HUES48 (cell line): ENCODE data around the gene SMOC2.
"Not testable (repeated sequence)": the region's sequence is repeated elsewhere in the genome, so short reads cannot be mapped to it uniquely, and the experiment has no call there.

ENCODE experiments used
- H3K27ac ChIP-seq: one replicate; pipeline ENCODE4 v1.7.0; 2013; ENCODE audit warnings: low read depth, low read length, inconsistent platforms
- H3K27me3 ChIP-seq: 2 replicates; pipeline ENCODE4 v1.6.1; 2013; ENCODE audit warnings: mild to moderate bottlenecking, low read length; ENCODE audit not compliant: control insufficient read depth, insufficient read depth
- H3K36me3 ChIP-seq: 2 replicates; pipeline ENCODE4 v1.6.1; 2013; ENCODE audit warnings: low read length; ENCODE audit not compliant: control insufficient read depth, insufficient read depth
- H3K4me1 ChIP-seq: 2 replicates; pipeline ENCODE4 v1.6.1; 2013; ENCODE audit warnings: mild to moderate bottlenecking, low read length; ENCODE audit not compliant: control insufficient read depth, insufficient read depth
- H3K4me3 ChIP-seq: 2 replicates; pipeline ENCODE4 v1.5.1; 2013; ENCODE audit warnings: mild to moderate bottlenecking, low read depth, low read length
- H3K9ac ChIP-seq: 2 replicates; pipeline ENCODE4 v1.6.1; 2013; ENCODE audit warnings: mild to moderate bottlenecking, low read depth, low read length, moderate library complexity
- H3K9me3 ChIP-seq: 2 replicates; pipeline ENCODE4 v1.6.1; 2013; ENCODE audit warnings: low read length; ENCODE audit not compliant: control insufficient read depth, insufficient read depth

Gene SMOC2

DNA sequence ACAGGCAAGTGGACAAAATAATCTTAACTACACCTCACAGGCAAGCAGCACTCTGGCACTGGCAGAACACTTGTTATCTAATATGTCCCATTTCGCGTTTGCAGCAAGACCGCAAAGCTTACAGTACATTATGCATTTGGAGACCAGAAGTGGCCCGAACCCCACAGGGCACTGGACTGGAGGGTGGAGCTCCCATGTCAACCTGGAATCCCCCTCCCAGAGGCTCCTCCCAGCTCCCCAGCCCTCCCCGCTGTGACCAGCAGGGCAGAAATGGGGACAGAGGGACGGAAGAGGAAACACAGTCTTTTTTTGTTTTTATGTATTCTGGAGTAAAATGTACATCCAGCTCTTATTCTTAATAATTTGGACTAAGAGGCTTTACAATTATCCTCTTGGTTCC is 263.7 kb downstream of the SMOC2 start:
- no peaks in the 10 kb centered on the region for H3K27me3 ChIP-seq
- no peaks in the 10 kb centered on the region for H3K36me3 ChIP-seq
- H3K4me3 ChIP-seq, result no peak overlapping the region
- no peaks in the 10 kb centered on the region for H3K4me1 ChIP-seq
- no peak overlapping the region for H3K27ac ChIP-seq
- no peak overlapping the region for H3K9ac ChIP-seq
- no peaks in the 10 kb centered on the region for H3K9me3 ChIP-seq

DNA sequence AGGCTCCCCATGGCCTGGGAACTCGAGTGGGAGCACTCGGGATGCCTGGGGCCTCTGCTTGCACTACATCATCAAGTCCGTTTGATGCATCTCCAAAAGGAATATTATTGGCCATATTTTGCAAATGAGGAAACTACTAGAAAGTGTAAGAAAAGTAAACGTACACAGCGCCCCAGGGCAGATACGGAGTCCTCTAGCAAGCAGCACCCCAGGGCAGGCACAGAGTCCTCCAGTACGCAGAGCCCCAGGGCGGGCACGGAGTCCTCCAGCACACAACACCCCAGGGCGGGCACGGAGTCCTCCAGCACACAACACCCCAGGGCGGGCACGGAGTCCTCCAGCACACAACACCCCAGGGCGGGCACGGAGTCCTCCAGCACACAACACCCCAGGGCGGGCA is 264.3 kb downstream of the SMOC2 start:
- not testable (repeated sequence) for H3K9me3 ChIP-seq, H3K27ac ChIP-seq, H3K27me3 ChIP-seq, H3K4me3 ChIP-seq, H3K4me1 ChIP-seq, H3K36me3 ChIP-seq, H3K9ac ChIP-seq

DNA sequence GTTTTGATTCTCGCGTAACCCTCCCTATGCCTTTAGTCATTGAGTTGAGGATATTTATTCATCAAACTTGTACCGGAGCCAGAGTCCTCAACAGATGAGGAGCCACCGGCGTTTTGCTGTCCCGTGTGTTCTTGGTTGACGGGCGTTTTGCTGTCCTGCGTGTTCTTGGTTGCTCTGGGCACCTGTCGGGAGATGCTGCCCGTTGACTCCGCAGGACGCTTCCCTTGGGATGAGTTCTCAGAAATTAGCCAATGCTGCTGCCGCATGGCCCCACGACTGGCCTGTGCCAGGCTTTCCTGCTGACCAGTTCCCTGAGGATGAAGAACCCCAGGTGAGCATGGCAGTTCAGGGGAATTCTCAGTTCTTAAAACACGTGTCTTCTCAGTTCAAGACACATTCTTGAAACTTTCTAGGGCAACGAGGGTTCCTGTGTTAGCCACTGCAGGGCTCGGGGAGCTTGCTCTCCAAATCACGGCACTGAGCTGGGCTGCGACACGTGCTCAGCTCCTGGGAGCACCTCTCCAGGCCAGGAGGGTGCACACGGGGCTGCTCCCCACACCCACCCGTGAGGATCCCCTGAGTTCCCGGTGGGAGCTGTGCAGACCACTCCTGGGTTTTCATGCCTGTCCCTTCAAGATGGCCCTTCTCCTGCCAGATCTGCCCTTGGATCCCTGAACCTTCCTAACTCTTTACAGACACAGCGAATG is 265.6 kb downstream of the SMOC2 start:
- Histone ChIP-seq H3K9ac (no peak overlapping the region), H3K4me3 (no peak overlapping the region), H3K4me1 (no peaks in the 10 kb centered on the region), H3K27ac (no peak overlapping the region), H3K9me3 (no peaks in the 10 kb centered on the region), H3K27me3 (no peaks in the 10 kb centered on the region), H3K36me3 (no peaks in the 10 kb centered on the region)

DNA sequence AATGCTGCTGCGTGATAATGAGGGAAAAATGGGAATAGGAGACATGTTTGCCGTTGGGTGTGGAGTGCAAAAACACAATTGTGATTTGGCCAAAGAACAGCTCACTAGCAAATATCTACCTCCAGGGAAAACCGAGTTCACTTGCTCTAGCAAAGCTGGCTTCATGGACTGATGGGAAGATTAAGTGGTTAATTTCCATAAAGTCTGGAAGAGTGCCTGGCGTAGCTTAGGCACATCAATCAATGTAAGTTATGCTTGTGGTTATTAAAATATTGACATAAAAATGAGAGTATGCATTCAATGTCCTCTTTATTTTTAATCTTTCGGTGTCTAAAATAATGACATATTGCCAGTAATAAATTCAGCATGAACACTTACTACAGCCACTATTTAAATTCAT is 267.5 kb downstream of the SMOC2 start:
- no peaks in the 10 kb centered on the region for H3K4me1 ChIP-seq
- no peaks in the 10 kb centered on the region for H3K36me3 ChIP-seq
- peaks cover 10% of the 10 kb centered on the region for H3K9me3 ChIP-seq
- no peak overlapping the region for H3K9ac ChIP-seq
- no peak overlapping the region for H3K27ac ChIP-seq
- no peak overlapping the region for H3K4me3 ChIP-seq
- H3K27me3 ChIP-seq, result no peaks in the 10 kb centered on the region

DNA sequence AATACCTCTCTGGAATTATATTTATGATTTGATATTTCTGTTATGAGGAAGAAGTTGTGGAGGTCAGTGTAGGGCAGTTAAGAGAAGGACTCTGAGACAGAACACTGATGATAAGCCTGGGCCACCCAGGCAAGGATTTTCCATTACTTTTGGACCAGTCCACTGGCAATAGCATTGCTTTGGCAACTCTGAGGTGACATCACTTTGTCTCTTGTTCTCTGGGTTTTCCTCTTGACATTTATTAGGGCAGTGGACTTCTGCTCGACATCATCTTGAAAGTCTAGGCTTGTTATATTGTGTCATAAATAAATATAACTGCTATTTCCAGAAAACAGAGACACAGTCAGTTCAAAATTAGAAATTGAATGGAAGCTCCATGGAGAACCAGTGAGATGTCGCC is 268.0 kb downstream of the SMOC2 start:
- Histone ChIP-seq H3K36me3 (no peaks in the 10 kb centered on the region), H3K9ac (no peak overlapping the region), H3K27me3 (no peaks in the 10 kb centered on the region), H3K4me1 (no peaks in the 10 kb centered on the region), H3K9me3 (peaks cover 14% of the 10 kb centered on the region), H3K4me3 (no peak overlapping the region), H3K27ac (no peak overlapping the region)

DNA sequence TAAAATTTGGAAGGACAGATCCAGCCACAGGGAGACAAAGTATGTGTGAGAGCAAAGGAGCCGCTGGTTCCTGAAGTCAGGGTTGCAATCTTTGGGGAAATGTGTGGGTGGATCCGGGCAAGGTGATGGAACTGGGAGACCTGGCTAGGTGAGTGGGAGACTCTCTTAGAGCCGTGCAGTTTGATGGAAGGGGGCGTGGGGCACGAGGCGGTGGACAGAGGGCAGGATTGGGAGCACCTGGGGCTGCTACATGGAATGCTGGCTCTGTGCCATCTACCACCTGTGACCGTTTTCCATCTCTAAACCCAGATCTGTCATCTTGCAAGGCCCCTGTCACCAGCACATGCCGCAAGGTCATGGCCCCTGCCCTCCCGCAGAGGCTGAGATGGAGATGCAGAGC is 268.4 kb downstream of the SMOC2 start:
- Histone ChIP-seq H3K36me3 (no peaks in the 10 kb centered on the region), H3K4me3 (no peak overlapping the region), H3K27ac (no peak overlapping the region), H3K27me3 (no peaks in the 10 kb centered on the region), H3K9me3 (peaks cover 18% of the 10 kb centered on the region), H3K4me1 (no peaks in the 10 kb centered on the region), H3K9ac (no peak overlapping the region)

DNA sequence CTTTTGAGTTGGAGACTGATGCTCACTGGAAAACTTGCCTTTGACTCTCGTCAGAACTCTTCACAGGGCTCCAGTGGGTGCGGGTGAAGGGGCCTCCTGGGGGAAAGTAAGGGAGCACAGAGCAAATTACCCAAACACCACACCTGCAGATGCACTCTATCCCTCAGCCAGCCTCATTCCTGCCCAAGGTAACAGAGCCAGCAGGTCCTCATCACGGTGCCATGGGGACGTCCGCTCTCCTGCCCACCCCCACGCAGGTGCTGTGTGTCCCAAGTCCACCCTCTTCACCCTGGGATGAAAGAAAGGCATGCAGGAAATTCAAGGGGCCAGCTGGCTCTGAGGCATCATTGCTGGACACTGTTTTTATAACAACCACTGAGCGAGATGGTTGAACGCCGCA is 269.0 kb downstream of the SMOC2 start:
- H3K36me3 ChIP-seq, result no peaks in the 10 kb centered on the region

DNA sequence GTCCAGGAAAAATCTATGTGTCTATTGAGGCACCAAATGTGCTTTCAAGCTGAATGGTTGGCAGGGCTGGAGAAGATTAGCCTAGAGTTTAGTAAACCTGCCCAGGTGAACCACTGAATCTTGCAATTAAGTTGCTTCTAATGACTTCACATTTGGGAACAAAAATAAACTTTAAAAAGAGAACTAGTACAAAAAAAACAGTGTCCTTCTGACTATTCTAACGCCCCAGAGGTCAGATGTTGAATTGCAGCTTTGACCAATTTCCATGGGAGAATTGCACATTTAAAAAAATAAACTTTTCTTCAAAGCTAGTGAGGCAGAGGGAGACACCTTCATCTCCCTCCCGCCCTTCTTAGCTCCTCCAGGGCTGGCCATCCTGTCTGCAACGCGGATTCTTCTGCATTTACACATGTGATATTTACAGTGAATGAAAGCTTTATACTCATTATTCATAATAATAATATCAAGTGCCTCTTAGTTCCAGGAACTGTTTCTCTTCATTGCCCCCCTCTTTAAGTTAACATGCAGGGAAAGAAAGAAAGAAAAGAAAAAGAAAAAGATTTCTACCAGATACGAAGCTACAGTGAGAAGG is 270.2 kb downstream of the SMOC2 start:
- H3K4me3 ChIP-seq, result no peak overlapping the region
- H3K27me3 ChIP-seq, result no peaks in the 10 kb centered on the region
- H3K9me3 ChIP-seq, result peaks cover 32% of the 10 kb centered on the region
- no peaks in the 10 kb centered on the region for H3K4me1 ChIP-seq
- no peak overlapping the region for H3K27ac ChIP-seq
- no peaks in the 10 kb centered on the region for H3K36me3 ChIP-seq
- H3K9ac ChIP-seq, result no peak overlapping the region

More for the DNA sequence above, 269.0 kb downstream of the SMOC2 start:
- Histone ChIP-seq H3K9me3 (peaks cover 24% of the 10 kb centered on the region), H3K4me1 (no peaks in the 10 kb centered on the region), H3K27ac (no peak overlapping the region), H3K27me3 (no peaks in the 10 kb centered on the region), H3K4me3 (no peak overlapping the region), H3K9ac (no peak overlapping the region)

DNA sequence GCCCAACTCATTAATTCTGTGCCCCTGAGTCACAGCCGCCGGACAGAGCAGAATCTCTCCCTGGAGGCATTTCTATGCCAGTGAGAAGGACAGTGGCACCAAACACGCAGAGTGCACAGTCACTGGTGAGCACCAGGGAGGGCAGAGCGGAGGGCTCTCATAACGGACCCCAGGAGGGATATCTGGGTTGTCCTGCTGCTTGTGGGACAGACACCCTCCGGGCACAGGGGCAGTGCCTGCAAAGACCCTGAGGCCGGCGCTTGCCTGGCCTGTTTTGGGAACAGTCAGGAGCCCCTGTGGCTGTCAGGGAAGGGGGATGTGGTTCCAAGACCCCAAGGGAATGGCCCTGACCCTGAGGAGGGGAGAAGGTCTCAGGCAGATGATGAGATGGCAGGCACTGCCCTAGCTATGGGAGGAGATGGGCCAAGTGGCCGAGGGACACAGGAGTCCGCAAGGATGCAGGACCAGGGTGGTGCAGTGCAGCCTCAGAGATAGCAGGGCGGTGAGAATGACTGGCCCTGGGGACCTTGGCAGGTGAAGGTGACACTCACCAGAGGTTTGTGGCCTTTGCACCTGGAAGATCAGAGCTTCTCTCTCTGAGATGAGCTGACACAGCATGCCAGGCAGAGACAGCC is 270.8 kb downstream of the SMOC2 start:
- no peaks in the 10 kb centered on the region for H3K36me3 ChIP-seq
- peaks cover 32% of the 10 kb centered on the region for H3K9me3 ChIP-seq
- no peak overlapping the region for H3K4me3 ChIP-seq
- no peaks in the 10 kb centered on the region for H3K4me1 ChIP-seq
- H3K27me3 ChIP-seq, result no peaks in the 10 kb centered on the region
- H3K27ac ChIP-seq, result no peak overlapping the region
- H3K9ac ChIP-seq, result no peak overlapping the region

DNA sequence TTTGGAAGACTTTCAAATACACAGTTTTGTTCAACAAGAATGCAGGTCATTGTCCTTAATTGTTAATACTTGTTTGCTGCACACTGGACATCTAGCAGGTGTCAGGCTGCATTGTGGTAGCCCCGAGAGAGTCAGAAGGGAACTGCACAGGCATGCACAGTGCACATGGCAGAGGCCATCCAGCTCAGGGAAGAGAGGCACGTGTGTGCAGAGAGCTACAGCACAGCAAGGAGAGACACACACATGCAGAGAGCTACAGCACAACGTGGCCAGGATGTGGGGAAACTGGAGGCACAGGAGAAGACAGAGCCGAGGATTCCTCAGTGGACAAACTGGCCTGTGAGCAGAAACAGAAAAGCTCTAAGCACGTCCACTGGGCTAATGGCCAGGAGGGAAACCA is 272.0 kb downstream of the SMOC2 start:
- Histone ChIP-seq H3K27ac (no peak overlapping the region), H3K27me3 (no peaks in the 10 kb centered on the region), H3K9me3 (peaks cover 32% of the 10 kb centered on the region), H3K4me3 (no peak overlapping the region), H3K4me1 (no peaks in the 10 kb centered on the region), H3K9ac (no peak overlapping the region), H3K36me3 (no peaks in the 10 kb centered on the region)

DNA sequence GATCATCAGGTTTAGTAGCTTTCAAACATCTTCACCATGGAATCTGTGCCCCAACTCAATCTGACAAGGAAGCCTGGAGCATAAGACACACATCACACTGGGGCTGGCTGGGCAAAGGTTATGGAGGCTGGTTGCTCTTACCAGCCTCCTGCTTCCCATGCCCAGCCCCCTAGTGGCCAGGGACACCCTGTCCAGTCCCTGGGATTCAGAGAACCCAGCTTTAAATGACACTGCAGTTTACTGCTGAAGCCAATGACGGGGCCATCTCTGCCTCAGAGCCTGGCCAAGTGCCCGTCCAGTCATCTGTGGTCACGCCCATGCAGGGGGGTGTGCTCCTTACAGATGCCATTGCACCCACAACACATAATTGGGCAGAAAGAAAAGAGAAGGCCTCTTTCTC is 272.9 kb downstream of the SMOC2 start:
- Histone ChIP-seq H3K9ac (no peak overlapping the region), H3K4me3 (no peak overlapping the region), H3K36me3 (no peaks in the 10 kb centered on the region), H3K9me3 (peaks cover 34% of the 10 kb centered on the region), H3K4me1 (no peaks in the 10 kb centered on the region), H3K27me3 (no peaks in the 10 kb centered on the region), H3K27ac (no peak overlapping the region)
